Activated T-cell treated with anti-CD3 and anti-CD28 coated beads, Interleukin-2, amount 50 U/mL, for 72 hours (primary cell): Measurements from ENCODE around the gene PCDHGB5. TPM values are rescaled to one million over a fixed set of nuclear protein-coding genes. Genes with fewer than 3 reads are reported as not detected.
"Not testable (repeated sequence)": the region's sequence is repeated elsewhere in the genome, so short reads cannot be mapped to it uniquely, and the experiment has no call there.

Experiments
- ATAC-seq, 2 donors: fragments of 150-1000 bp; cut with Tn5 transposase; replicated peaks in 1 of 2; 2 replicates each; pipeline ENCODE4 v1.10.0; 2021; ENCODE audit warnings: moderate library complexity in 2 of 2, mild to moderate bottlenecking in 1 of 2
- DNase-seq, 2 donors: peaks; one replicate each; pipeline ENCODE4 v3.0.0; 2021 to 2022; ENCODE audit warnings: mixed read lengths in 1 of 2
- H3K27ac Mint-ChIP-seq: one replicate; pipeline ENCODE4 v1.8.0; 2022; ENCODE audit warnings: mild to moderate bottlenecking, moderate library complexity, mixed read lengths
- H3K27me3 Mint-ChIP-seq: one replicate; pipeline ENCODE4 v1.8.0; 2022; ENCODE audit warnings: low read depth, mixed read lengths
- H3K36me3 Mint-ChIP-seq, 2 donors: one replicate each; pipeline ENCODE4 v1.8.0; 2022; ENCODE audit warnings: mixed read lengths in 2 of 2, mild to moderate bottlenecking in 1 of 2; ENCODE audit not compliant: insufficient read depth in 2 of 2
- H3K4me1 Mint-ChIP-seq: one replicate; pipeline ENCODE4 v1.8.0; 2022; ENCODE audit warnings: low read depth, mixed read lengths
- H3K4me3 Mint-ChIP-seq, 2 donors: one replicate each; pipeline ENCODE4 v1.8.0; 2022; ENCODE audit warnings: mild to moderate bottlenecking in 2 of 2, mixed read lengths in 2 of 2, moderate library complexity in 2 of 2
- H3K9me3 Mint-ChIP-seq, 2 donors: one replicate each; pipeline ENCODE4 v1.8.0; 2022; ENCODE audit warnings: mixed read lengths in 2 of 2
- total RNA-seq, 2 donors: library from RNA; stranded (reverse); gene quantifications; one replicate each; pipeline ENCODE4 v1.2.3, GENCODE V29; 2022

The PCDHGB5 gene
- total RNA-seq, 2 donors from 2014 or later = 0.17 to 0.21 TPM

GRCh38 chr5:141366016-141366896, 31.5 kb upstream of the PCDHGB5 start:
- DNase-seq (no peak), ATAC-seq (no peak)
- H3K4me3 Mint-ChIP-seq = no peak overlapping the region
- peaks cover 9 to 12% of the 10 kb centered on the region in 2 donors for H3K9me3 Mint-ChIP-seq
- peaks cover 25 to 37% of the 10 kb centered on the region in 2 donors for H3K36me3 Mint-ChIP-seq
- H3K27ac Mint-ChIP-seq = no peak overlapping the region
- H3K4me1 Mint-ChIP-seq = peaks cover 15% of the 10 kb centered on the region
- H3K27me3 Mint-ChIP-seq = peaks cover 89% of the 10 kb centered on the region

- peaks cover 15 to 33% of the 10 kb centered on the region in 2 donors for H3K36me3 Mint-ChIP-seq
- H3K9me3 Mint-ChIP-seq = peaks cover 2 to 13% of the 10 kb centered on the region in 2 donors
- H3K27ac Mint-ChIP-seq = peak within 1 kb of the TSS; percentile 5
- H3K27me3 Mint-ChIP-seq = peaks cover 90% of the 10 kb centered on the region
- peak; percentile 41 to 46 for DNase-seq
- H3K4me3 Mint-ChIP-seq = peak within 1 kb of the TSS; percentile 83 to 92
- peak; percentile 63 to 81 for ATAC-seq
- H3K4me1 Mint-ChIP-seq = peaks cover 13% of the 10 kb centered on the region
These were observed 27.5 kb upstream of the PCDHGB5 start, which contains the start of gene PCDHGB3 for GRCh38 chr5:141369994-141370848. Gene PCDHGB3 (plus strand): TSS chr5:141370242. CDS start chr5:141370395, 153 bp downstream.

DNA sequence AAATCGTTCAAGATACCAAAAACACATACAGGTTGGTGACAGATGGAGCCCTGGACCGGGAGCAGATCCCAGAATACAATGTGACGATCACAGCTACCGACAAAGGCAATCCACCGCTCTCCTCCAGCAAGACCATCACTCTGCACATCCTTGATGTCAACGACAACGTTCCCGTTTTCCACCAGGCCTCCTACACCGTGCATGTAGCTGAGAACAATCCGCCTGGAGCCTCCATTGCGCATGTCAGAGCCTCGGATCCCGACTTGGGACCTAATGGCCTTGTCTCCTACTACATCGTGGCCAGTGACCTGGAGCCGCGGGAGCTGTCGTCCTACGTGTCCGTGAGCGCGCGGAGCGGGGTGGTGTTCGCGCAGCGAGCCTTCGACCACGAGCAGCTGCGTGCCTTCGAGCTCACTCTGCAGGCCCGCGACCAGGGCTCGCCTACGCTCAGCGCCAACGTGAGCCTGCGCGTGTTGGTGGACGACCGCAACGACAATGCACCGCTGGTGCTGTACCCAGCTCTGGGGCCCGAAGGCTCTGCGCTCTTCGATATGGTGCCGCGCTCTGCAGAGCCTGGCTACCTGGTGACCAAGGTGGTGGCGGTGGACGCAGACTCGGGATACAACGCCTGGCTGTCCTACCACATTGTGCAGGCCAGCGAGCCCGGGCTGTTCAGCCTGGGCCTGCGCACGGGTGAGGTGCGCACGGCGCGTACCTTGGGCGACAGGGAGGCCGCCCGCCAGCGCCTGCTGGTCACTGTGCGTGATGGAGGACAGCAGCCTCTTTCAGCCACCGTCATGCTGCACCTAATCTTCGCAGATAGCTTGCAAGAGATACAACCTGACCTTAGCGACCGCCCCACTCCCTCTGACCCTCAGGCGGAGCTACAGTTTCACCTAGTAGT, 25.9 kb upstream of the PCDHGB5 start:
- H3K36me3 Mint-ChIP-seq = peaks cover 13 to 32% of the 10 kb centered on the region in 2 donors
- peaks cover 80% of the 10 kb centered on the region for H3K27me3 Mint-ChIP-seq
- no peak for DNase-seq
- H3K9me3 Mint-ChIP-seq = peaks cover 7 to 10% of the 10 kb centered on the region in 2 donors
- H3K4me1 Mint-ChIP-seq = peaks cover 12% of the 10 kb centered on the region
- no peak for ATAC-seq
- H3K27ac Mint-ChIP-seq = no peak overlapping the region
- no peak overlapping the region for H3K4me3 Mint-ChIP-seq

- H3K9me3 Mint-ChIP-seq = peaks cover 7 to 10% of the 10 kb centered on the region in 2 donors
- no peak within 1 kb of the TSS for H3K27ac Mint-ChIP-seq
- peaks cover 13 to 29% of the 10 kb centered on the region in 2 donors for H3K36me3 Mint-ChIP-seq
- H3K4me1 Mint-ChIP-seq = peaks cover 12% of the 10 kb centered on the region
- peak within 1 kb of the TSS in 1 of 2 donors; percentile 56 for H3K4me3 Mint-ChIP-seq
- DNase-seq (no peak), ATAC-seq (no peak)
- H3K27me3 Mint-ChIP-seq = peaks cover 76% of the 10 kb centered on the region
These were observed 24.0 kb upstream of the PCDHGB5 start, which contains the start of gene PCDHGA6 for GRCh38 chr5:141373673-141374317. Gene PCDHGA6 (plus strand): TSS chr5:141373891. CDS start chr5:141374084, 193 bp downstream.

GRCh38 chr5:141374627-141375026, 23.1 kb upstream of the PCDHGB5 start:
- Mint-ChIP-seq H3K4me3 (no peak overlapping the region), H3K27me3 (peaks cover 74% of the 10 kb centered on the region), H3K4me1 (peaks cover 9% of the 10 kb centered on the region), H3K36me3 (peaks cover 13 to 29% of the 10 kb centered on the region in 2 donors), H3K27ac (no peak overlapping the region), H3K9me3 (peaks cover 7 to 11% of the 10 kb centered on the region in 2 donors)
- DNase-seq (no peak), ATAC-seq (no peak)

DNA sequence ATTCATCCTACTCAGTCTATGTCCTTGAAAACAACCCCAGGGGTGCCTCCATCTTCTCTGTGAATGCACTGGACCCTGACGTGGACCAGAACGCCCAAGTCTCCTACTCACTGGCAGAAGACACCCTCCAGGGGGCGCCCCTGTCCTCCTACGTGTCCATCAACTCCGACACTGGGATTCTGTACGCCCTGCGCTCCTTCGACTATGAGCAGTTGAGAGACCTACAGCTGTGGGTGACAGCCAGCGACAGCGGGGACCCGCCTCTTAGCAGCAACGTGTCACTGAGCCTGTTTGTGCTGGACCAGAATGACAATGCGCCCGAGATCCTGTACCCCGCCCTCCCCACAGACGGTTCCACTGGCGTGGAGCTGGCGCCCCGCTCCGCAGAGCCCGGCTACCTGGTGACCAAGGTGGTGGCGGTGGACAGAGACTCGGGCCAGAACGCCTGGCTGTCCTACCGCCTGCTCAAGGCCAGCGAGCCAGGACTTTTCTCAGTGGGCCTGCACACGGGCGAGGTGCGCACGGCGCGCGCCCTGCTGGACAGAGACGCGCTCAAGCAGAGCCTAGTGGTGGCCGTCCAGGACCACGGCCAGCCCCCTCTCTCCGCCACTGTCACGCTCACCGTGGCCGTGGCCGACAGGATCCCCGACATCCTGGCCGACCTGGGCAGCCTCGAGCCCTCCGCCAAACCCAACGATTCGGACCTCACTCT, 22.1 kb upstream of the PCDHGB5 start:
- not testable (repeated sequence) for DNase-seq, H3K27ac Mint-ChIP-seq, ATAC-seq, H3K4me3 Mint-ChIP-seq, H3K4me1 Mint-ChIP-seq
- peaks cover 7 to 11% of the 10 kb centered on the region in 2 donors for H3K9me3 Mint-ChIP-seq
- H3K27me3 Mint-ChIP-seq = peaks cover 69% of the 10 kb centered on the region
- H3K36me3 Mint-ChIP-seq = peaks cover 13 to 29% of the 10 kb centered on the region in 2 donors

GRCh38 chr5:141382469-141383294, 15.1 kb upstream of the PCDHGB5 start, which contains the start of gene PCDHGA7:
Gene PCDHGA7 (plus strand): TSS chr5:141382742. CDS start chr5:141382900, 158 bp downstream.
- Mint-ChIP-seq H3K4me3 (peak within 1 kb of the TSS; percentile 62 to 75), H3K27ac (no peak within 1 kb of the TSS), H3K4me1 (peaks cover 9% of the 10 kb centered on the region), H3K9me3 (peaks cover 4 to 10% of the 10 kb centered on the region in 2 donors), H3K27me3 (peaks cover 77% of the 10 kb centered on the region), H3K36me3 (peaks cover 12 to 26% of the 10 kb centered on the region in 2 donors)
- no peak for ATAC-seq
- DNase-seq = no peak

GRCh38 chr5:141383345-141383744, 14.4 kb upstream of the PCDHGB5 start:
- ATAC-seq (no peak), DNase-seq (no peak)
- peaks cover 13 to 28% of the 10 kb centered on the region in 2 donors for H3K36me3 Mint-ChIP-seq
- peaks cover 5 to 12% of the 10 kb centered on the region in 2 donors for H3K9me3 Mint-ChIP-seq
- H3K27me3 Mint-ChIP-seq = peaks cover 79% of the 10 kb centered on the region
- H3K4me1 Mint-ChIP-seq = peaks cover 9% of the 10 kb centered on the region
- no peak overlapping the region for H3K27ac Mint-ChIP-seq
- peak overlapping the region in 1 of 2 donors; percentile 75 for H3K4me3 Mint-ChIP-seq

- no peak overlapping the region for H3K4me3 Mint-ChIP-seq
- no peak for DNase-seq
- H3K4me1 Mint-ChIP-seq = peaks cover 9% of the 10 kb centered on the region
- no peak overlapping the region for H3K27ac Mint-ChIP-seq
- ATAC-seq = no peak
- H3K9me3 Mint-ChIP-seq = peaks cover 11 to 14% of the 10 kb centered on the region in 2 donors
- H3K27me3 Mint-ChIP-seq = peaks cover 82% of the 10 kb centered on the region
- peaks cover 15 to 40% of the 10 kb centered on the region in 2 donors for H3K36me3 Mint-ChIP-seq
These were observed 13.1 kb upstream of the PCDHGB5 start for GRCh38 chr5:141384471-141385267.
